HCT116 (cell line): ENCODE results near the gene NDUFA1. TPM values are rescaled to one million over a fixed set of nuclear protein-coding genes. Genes with fewer than 3 reads are reported as not detected.

Source experiments
- ATAC-seq: fragments of 200-7000 bp; cut with Tn5 transposase; 2 replicates; pipeline ENCODE4 v1.9.1; 2020; ENCODE audit warnings: mild to moderate bottlenecking, moderate library complexity
- BruUV-seq: library from RNA; stranded (reverse); fragments of 400-500 nt; replicated peaks from 2 replicates; lab custom pipeline; 2021; lab: Mats Ljungman, UMichigan
- CTCF ChIA-PET: fragments of 300-600 bp; sonication (Branson Sonifier 250); formaldehyde crosslinking; loops from one replicate; lab custom pipeline; 2021; ENCODE audit warnings: antibody characterized with exemption; lab: Charles Lee
- POLR2A ChIA-PET: fragments of 300-600, 350-600 bp; sonication (Branson Sonifier 250); formaldehyde crosslinking; loops from one replicate; lab custom pipeline; 2021; ENCODE audit warnings: antibody characterized with exemption; lab: Charles Lee
- RAD21 ChIA-PET, 2 experiments: fragments of 300-600 bp; sonication (Branson Sonifier 250); formaldehyde crosslinking; loops; one replicate each; lab custom pipeline; 2023; ENCODE audit warnings: low total read pairs in 2 of 2; ENCODE audit not compliant: uncharacterized antibody in 2 of 2, unreplicated experiment in 2 of 2, low non-redundant PET in 1 of 2; lab: Charles Lee
- DNase-seq: peaks from one replicate; pipeline ENCODE4 v3.0.0-alpha.2; 2010; ENCODE audit warnings: low read depth, low spot score
- H2AFZ ChIP-seq: fragments of 200-600 bp; shearing (Covaris generic), sonication (generic); 2 replicates; pipeline ENCODE4 v1.6.1; 2017; ENCODE audit warnings: low read depth, mixed run types, mixed read lengths, antibody characterized with exemption, low read length; ENCODE audit not compliant: poor library complexity, severe bottlenecking
- H3K27ac ChIP-seq: 2 replicates; pipeline ENCODE4 v1.5.1; 2012; ENCODE audit warnings: low read depth, low read length
- H3K27me3 ChIP-seq: fragments of 200-600 bp; sonication (generic); 2 replicates; pipeline ENCODE4 v1.6.1; 2016; ENCODE audit warnings: mixed run types, low read length, mixed read lengths; ENCODE audit not compliant: insufficient read depth
- H3K36me3 ChIP-seq, 2 experiments: fragments of 200-500 bp in 1 of 2; fragments of 200-600 bp in 1 of 2; sonication (Bioruptor generic) in 1 of 2; sonication (generic) in 1 of 2; 2 replicates each; pipeline versions ENCODE4 v1.5.1 to v1.6.1; 2014 to 2016; ENCODE audit warnings: low read length in 2 of 2, inconsistent platforms in 1 of 2, mixed read lengths in 1 of 2, mixed run types in 1 of 2; ENCODE audit not compliant: insufficient read depth in 2 of 2, control insufficient read depth in 1 of 2
- H3K4me1 ChIP-seq, 2 experiments: fragments of 200-600 bp in 1 of 2; sonication (generic) in 1 of 2; 2 replicates each; pipeline versions ENCODE4 v1.5.1 to v1.6.1; 2012 to 2017; ENCODE audit warnings: low read length in 2 of 2, inconsistent platforms in 1 of 2, mild to moderate bottlenecking in 1 of 2, mixed read lengths in 1 of 2, mixed run types in 1 of 2, moderate library complexity in 1 of 2; ENCODE audit not compliant: insufficient read depth in 2 of 2, control insufficient read depth in 1 of 2
- H3K4me2 ChIP-seq: fragments of 200-600 bp; sonication (generic); 2 replicates; pipeline ENCODE4 v1.6.1; 2017; ENCODE audit warnings: mixed run types, low read length, mixed read lengths
- H3K4me3 ChIP-seq, 2 experiments: fragments of 200-600 bp in 1 of 2; sonication (generic) in 1 of 2; replicated peaks in 1 of 2; 2 replicates each; pipeline ENCODE4 v1.5.1; 2011 to 2016; ENCODE audit warnings: low read length in 2 of 2, control low read depth in 1 of 2, low read depth in 1 of 2, mild to moderate bottlenecking in 1 of 2, mixed read lengths in 1 of 2, mixed run types in 1 of 2
- H3K79me2 ChIP-seq: fragments of 200-600 bp; sonication (generic); 2 replicates; pipeline ENCODE4 v1.6.1; 2017; ENCODE audit warnings: mild to moderate bottlenecking, mixed run types, low read length, moderate library complexity, mixed read lengths; ENCODE audit not compliant: insufficient read depth
- H3K9ac ChIP-seq: fragments of 200-600 bp; sonication (generic); 2 replicates; pipeline ENCODE4 v1.6.1; 2016; ENCODE audit warnings: low read length, mixed read lengths
- H3K9me2 ChIP-seq: fragments of 200-600 bp; sonication (generic), shearing (Covaris generic); 2 replicates; pipeline ENCODE4 v1.6.1; 2017; ENCODE audit warnings: mixed run types, mild to moderate bottlenecking, moderate library complexity; ENCODE audit not compliant: insufficient read depth
- H3K9me3 ChIP-seq, 2 experiments: fragments of 200-500 bp in 1 of 2; fragments of 200-600 bp in 1 of 2; sonication (Bioruptor generic) in 1 of 2; sonication (generic) in 1 of 2; 2 replicates each; pipeline ENCODE4 v1.6.1; 2014 to 2017; ENCODE audit warnings: low read length in 2 of 2, mixed read lengths in 2 of 2, inconsistent platforms in 1 of 2, low read depth in 1 of 2, mild to moderate bottlenecking in 1 of 2, mixed run types in 1 of 2, moderate library complexity in 1 of 2; ENCODE audit not compliant: control insufficient read depth in 1 of 2, insufficient read depth in 1 of 2
- H4K20me1 ChIP-seq: fragments of 200-600 bp; sonication (generic), shearing (Covaris generic); 2 replicates; pipeline ENCODE4 v1.6.1; 2017; ENCODE audit warnings: mixed run types, mild to moderate bottlenecking, moderate library complexity; ENCODE audit not compliant: insufficient read depth
- CBX3 ChIP-seq: IDR thresholded peaks from 2 replicates; pipeline ENCODE4 v1.6.1; 2012; ENCODE audit warnings: low read depth
- CEBPB ChIP-seq: IDR thresholded peaks from 2 replicates; pipeline ENCODE4 v1.6.1; 2012; ENCODE audit warnings: low read depth
- EGR1 ChIP-seq: IDR thresholded peaks from 2 replicates; pipeline ENCODE4 v1.6.1; 2012; ENCODE audit warnings: low read depth
- ELF1 ChIP-seq: IDR thresholded peaks from 2 replicates; pipeline ENCODE4 v1.6.1; 2012; ENCODE audit warnings: low read depth, borderline replicate concordance
- EZH2 ChIP-seq: fragments of 200-600 bp; sonication (generic); IDR thresholded peaks from 2 replicates; pipeline ENCODE4 v1.6.1; 2017; ENCODE audit warnings: antibody characterized with exemption, mixed run types
- EZH2phosphoT487 ChIP-seq: fragments of 200-600 bp; IDR thresholded peaks from 2 replicates; pipeline ENCODE4 v1.6.1; 2018; ENCODE audit warnings: antibody characterized with exemption, borderline replicate concordance
- FOSL1 ChIP-seq: IDR thresholded peaks from 2 replicates; pipeline ENCODE4 v1.6.1; 2012; ENCODE audit warnings: low read depth
- POLR2A ChIP-seq: IDR thresholded peaks from 2 replicates; pipeline ENCODE4 v1.7.0; 2011; ENCODE audit warnings: borderline replicate concordance; ENCODE audit not compliant: insufficient read depth, insufficient read length; ENCODE audit errors: extremely low read depth
- POLR2AphosphoS5 ChIP-seq: IDR thresholded peaks from 2 replicates; pipeline ENCODE4 v1.6.1; 2011; ENCODE audit warnings: mild to moderate bottlenecking, low read depth, low read length, moderate library complexity
- RAD21 ChIP-seq: IDR thresholded peaks from 2 replicates; pipeline ENCODE4 v1.6.1; 2012; ENCODE audit warnings: low read depth, mild to moderate bottlenecking
- SIN3A ChIP-seq: IDR thresholded peaks from 2 replicates; pipeline ENCODE4 v1.6.1; 2012; ENCODE audit warnings: low read depth
- SP1 ChIP-seq: IDR thresholded peaks from 2 replicates; pipeline ENCODE4 v1.6.1; 2012; ENCODE audit warnings: low read depth
- SRF ChIP-seq: IDR thresholded peaks from 2 replicates; pipeline ENCODE4 v1.6.1; 2012; ENCODE audit warnings: low read depth
- TCF7L2 ChIP-seq: IDR thresholded peaks from 2 replicates; pipeline ENCODE4 v1.7.0; 2011; ENCODE audit warnings: borderline replicate concordance, inconsistent platforms; ENCODE audit not compliant: insufficient read depth, insufficient read length; ENCODE audit errors: extremely low read depth
- YY1 ChIP-seq: IDR thresholded peaks from 2 replicates; pipeline ENCODE4 v1.6.1; 2011; ENCODE audit warnings: low read length, low read depth, moderate library complexity, mild to moderate bottlenecking; ENCODE audit not compliant: insufficient replicate concordance; ENCODE audit errors: extremely low read depth
- ZFX ChIP-seq: fragments of 450-650 bp; IDR thresholded peaks from 2 replicates; pipeline ENCODE4 v1.6.1; 2017
- ZNF274 ChIP-seq: fragments of 200-500 bp; sonication (Bioruptor generic); IDR thresholded peaks from 2 replicates; pipeline ENCODE4 v1.6.1; 2014; ENCODE audit warnings: mild to moderate bottlenecking, low read depth, low read length, inconsistent platforms
- intact Hi-C: fragments of 100-400 bp; cut with micrococcal nuclease; formaldehyde crosslinking; loops from 2 replicates; pipeline ENCODE4 v1.10.0; 2022
- total RNA-seq: library from RNA; stranded (reverse); gene quantifications from one replicate; pipeline ENCODE4 v1.2.1, GENCODE V29; 2021; ENCODE audit not compliant: unreplicated experiment
- TF ChIP-seq, protein P1 (sequence below): IDR thresholded peaks from 2 replicates; pipeline ENCODE4 v1.6.1; 2012; ENCODE audit warnings: low read depth
- TF ChIP-seq, protein P2 (sequence below): IDR thresholded peaks from 2 replicates; pipeline ENCODE4 v1.6.1; 2012
- TF ChIP-seq, protein P3 (sequence below): IDR thresholded peaks from 2 replicates; pipeline ENCODE4 v1.6.1; 2011; ENCODE audit warnings: mild to moderate bottlenecking, low read length, moderate library complexity; ENCODE audit not compliant: insufficient replicate concordance; ENCODE audit errors: extremely low read depth
- TF ChIP-seq, protein P4 (sequence below): IDR thresholded peaks from 2 replicates; pipeline ENCODE4 v1.6.1; 2012

The NDUFA1 gene
- total RNA-seq, 1 experiment from 2014 or later = 92.2 TPM

DNA sequence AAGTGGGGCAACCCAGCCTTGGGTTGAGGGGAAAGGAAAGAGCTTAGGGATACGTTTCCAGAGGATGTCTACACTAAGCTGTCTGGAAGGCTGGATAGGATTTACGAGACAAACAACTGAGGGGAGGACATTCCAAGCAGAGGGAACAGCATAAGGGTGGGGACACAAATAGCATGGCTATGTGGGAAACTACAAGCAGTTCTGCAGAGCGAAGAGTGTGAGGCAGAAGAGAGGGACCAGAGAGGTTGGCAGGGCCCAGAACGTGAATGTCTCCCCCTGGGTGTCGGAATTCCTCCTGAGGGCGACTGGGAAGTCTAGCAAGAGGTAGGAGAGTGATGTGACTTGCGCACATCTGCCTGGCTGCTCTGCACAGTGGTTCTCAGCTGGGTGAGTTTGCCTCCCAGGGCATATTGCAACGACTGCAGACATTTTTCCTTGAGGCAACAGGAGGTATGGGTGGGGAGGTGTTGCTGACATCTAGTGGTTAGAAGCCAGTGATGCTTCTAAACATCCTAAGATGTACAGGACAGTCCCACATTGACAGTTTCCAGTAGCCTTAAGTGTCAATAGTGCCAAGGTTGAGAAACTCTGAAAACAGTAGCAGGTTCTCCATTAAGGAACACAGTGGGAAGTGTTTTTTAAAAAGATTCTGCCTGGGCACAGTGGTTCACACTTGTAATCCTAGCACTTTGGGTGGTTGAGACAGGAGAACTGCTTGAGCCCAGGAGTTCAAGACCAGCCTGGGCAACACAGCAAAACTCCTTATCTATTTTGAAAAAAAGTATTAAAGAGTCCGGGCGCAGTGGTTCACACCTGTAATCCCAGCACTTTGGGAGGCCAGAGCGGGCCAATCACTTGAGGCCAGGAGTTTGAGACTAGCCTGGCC, 9.2 kb downstream of the NDUFA1 start:
- RAD21 ChIA-PET = no interaction called here
- peak; percentile 23 for DNase-seq
- Histone ChIP-seq H3K4me3 (no peak overlapping the region), H2AFZ (no peak overlapping the region), H3K9me3 (no peaks in the 10 kb centered on the region), H3K4me1 (no peaks in the 10 kb centered on the region), H3K36me3 (peaks cover 3 to 4% of the 10 kb centered on the region in 2 experiments; a peak in 2 of 4 replicates), H3K4me2 (no peak overlapping the region), H3K9me2 (no peaks in the 10 kb centered on the region), H3K27ac (no peak overlapping the region), H3K27me3 (no peaks in the 10 kb centered on the region), H3K79me2 (peaks cover 4% of the 10 kb centered on the region; the same call in 1 of the 2 replicates), H3K9ac (no peak overlapping the region), H4K20me1 (no peaks in the 10 kb centered on the region)
- ATAC-seq = peak; percentile 94
- BruUV-seq = no TSS peak
- POLR2A ChIA-PET = no interaction called here
- CTCF ChIA-PET = no interaction called here
- intact Hi-C loops = loop anchor here (5.0 kb wide), 1 partner anchor 363 kb away; no protein-coding TSS in a partner anchor
- no peak for TF ChIP-seq POLR2A
- no peak for TF ChIP-seq YY1
- TF ChIP-seq, protein P1, sequence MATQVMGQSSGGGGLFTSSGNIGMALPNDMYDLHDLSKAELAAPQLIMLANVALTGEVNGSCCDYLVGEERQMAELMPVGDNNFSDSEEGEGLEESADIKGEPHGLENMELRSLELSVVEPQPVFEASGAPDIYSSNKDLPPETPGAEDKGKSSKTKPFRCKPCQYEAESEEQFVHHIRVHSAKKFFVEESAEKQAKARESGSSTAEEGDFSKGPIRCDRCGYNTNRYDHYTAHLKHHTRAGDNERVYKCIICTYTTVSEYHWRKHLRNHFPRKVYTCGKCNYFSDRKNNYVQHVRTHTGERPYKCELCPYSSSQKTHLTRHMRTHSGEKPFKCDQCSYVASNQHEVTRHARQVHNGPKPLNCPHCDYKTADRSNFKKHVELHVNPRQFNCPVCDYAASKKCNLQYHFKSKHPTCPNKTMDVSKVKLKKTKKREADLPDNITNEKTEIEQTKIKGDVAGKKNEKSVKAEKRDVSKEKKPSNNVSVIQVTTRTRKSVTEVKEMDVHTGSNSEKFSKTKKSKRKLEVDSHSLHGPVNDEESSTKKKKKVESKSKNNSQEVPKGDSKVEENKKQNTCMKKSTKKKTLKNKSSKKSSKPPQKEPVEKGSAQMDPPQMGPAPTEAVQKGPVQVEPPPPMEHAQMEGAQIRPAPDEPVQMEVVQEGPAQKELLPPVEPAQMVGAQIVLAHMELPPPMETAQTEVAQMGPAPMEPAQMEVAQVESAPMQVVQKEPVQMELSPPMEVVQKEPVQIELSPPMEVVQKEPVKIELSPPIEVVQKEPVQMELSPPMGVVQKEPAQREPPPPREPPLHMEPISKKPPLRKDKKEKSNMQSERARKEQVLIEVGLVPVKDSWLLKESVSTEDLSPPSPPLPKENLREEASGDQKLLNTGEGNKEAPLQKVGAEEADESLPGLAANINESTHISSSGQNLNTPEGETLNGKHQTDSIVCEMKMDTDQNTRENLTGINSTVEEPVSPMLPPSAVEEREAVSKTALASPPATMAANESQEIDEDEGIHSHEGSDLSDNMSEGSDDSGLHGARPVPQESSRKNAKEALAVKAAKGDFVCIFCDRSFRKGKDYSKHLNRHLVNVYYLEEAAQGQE = no peak
- TF ChIP-seq EZH2 = no peak
- no peak for TF ChIP-seq ELF1
- TF ChIP-seq SP1 = no peak
- TF ChIP-seq, protein P2, sequence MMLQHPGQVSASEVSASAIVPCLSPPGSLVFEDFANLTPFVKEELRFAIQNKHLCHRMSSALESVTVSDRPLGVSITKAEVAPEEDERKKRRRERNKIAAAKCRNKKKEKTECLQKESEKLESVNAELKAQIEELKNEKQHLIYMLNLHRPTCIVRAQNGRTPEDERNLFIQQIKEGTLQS = no peak
- TF ChIP-seq RAD21 = peak; percentile 56
- no peak for TF ChIP-seq EZH2phosphoT487
- TF ChIP-seq FOSL1 = no peak
- TF ChIP-seq TCF7L2 = no peak
- no peak for TF ChIP-seq SIN3A
- no peak for TF ChIP-seq SRF
- no peak for TF ChIP-seq CEBPB
- TF ChIP-seq CBX3 = no peak
- TF ChIP-seq EGR1 = no peak
- TF ChIP-seq, protein P3, sequence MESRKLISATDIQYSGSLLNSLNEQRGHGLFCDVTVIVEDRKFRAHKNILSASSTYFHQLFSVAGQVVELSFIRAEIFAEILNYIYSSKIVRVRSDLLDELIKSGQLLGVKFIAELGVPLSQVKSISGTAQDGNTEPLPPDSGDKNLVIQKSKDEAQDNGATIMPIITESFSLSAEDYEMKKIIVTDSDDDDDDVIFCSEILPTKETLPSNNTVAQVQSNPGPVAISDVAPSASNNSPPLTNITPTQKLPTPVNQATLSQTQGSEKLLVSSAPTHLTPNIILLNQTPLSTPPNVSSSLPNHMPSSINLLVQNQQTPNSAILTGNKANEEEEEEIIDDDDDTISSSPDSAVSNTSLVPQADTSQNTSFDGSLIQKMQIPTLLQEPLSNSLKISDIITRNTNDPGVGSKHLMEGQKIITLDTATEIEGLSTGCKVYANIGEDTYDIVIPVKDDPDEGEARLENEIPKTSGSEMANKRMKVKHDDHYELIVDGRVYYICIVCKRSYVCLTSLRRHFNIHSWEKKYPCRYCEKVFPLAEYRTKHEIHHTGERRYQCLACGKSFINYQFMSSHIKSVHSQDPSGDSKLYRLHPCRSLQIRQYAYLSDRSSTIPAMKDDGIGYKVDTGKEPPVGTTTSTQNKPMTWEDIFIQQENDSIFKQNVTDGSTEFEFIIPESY = no peak
- TF ChIP-seq ZNF274 = no peak
- TF ChIP-seq, protein P4, sequence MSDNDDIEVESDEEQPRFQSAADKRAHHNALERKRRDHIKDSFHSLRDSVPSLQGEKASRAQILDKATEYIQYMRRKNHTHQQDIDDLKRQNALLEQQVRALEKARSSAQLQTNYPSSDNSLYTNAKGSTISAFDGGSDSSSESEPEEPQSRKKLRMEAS = no peak
- TF ChIP-seq ZFX = no peak
- peak; percentile 31; the same call in 1 of the 2 replicates for TF ChIP-seq POLR2AphosphoS5
